Esophagus muscularis mucosa (tissue), 2 donors: ENCODE measurements around the gene DISP3.

ENCODE experiments used
- POLR2A ChIP-seq: fragments of 450-650 bp; IDR thresholded peaks from one replicate; pipeline ENCODE4 v1.6.1; 2017; ENCODE audit warnings: antibody characterized with exemption, moderate library complexity, mild to moderate bottlenecking, low read depth
- POLR2AphosphoS5 ChIP-seq, 2 donors: sonication (generic); formaldehyde crosslinking; IDR thresholded peaks; one replicate each; pipeline ENCODE4 v1.6.1; 2017; ENCODE audit warnings: antibody characterized with exemption in 2 of 2

- no peak for TF ChIP-seq POLR2A
- no peak for TF ChIP-seq POLR2AphosphoS5 (IDR thresholded peaks at IDR 0.05)
Measured at GRCh38 chr1:11566042-11566850, 87.3 kb downstream of the DISP3 start.
